Panc1 (cell line): ENCODE results near the gene HPDL. TPM values are rescaled to one million over a fixed set of nuclear protein-coding genes. Genes with fewer than 3 reads are reported as not detected.
A peak's percentile ranks its signal among the peaks of the same experiment; 100 is the strongest.

Source experiments
- ATAC-seq: fragments of 200-7000 bp; cut with Tn5 transposase; 2 replicates; pipeline ENCODE4 v1.9.1; 2020; ENCODE audit warnings: mild to moderate bottlenecking, moderate library complexity
- BruUV-seq: library from RNA; stranded (reverse); fragments of 400-500 nt; replicated peaks from 2 replicates; lab custom pipeline; 2021; lab: Mats Ljungman, UMichigan
- CTCF ChIA-PET: fragments of 300-600 bp; sonication (Branson Sonifier 250); formaldehyde crosslinking; loops from one replicate; lab custom pipeline; 2022; ENCODE audit warnings: antibody characterized with exemption; lab: Charles Lee
- POLR2A ChIA-PET: fragments of 300-600 bp; sonication (Branson Sonifier 250); formaldehyde crosslinking; loops from one replicate; lab custom pipeline; 2022; ENCODE audit warnings: antibody characterized with exemption; lab: Charles Lee
- DNase-seq: peaks from one replicate; pipeline ENCODE4 v3.0.0-alpha.2; 2010; ENCODE audit warnings: low read depth, low spot score
- H3K27ac ChIP-seq: 2 replicates; pipeline ENCODE4 v1.5.1; 2011; ENCODE audit warnings: mild to moderate bottlenecking, low read length, inconsistent platforms
- H3K27me3 ChIP-seq: fragments of 200-500 bp; sonication (Bioruptor generic); 2 replicates; pipeline ENCODE4 v1.6.0; 2014; ENCODE audit warnings: low read length, inconsistent platforms; ENCODE audit not compliant: control insufficient read depth, insufficient read depth
- H3K36me3 ChIP-seq: fragments of 200-500 bp; sonication (Bioruptor generic); 2 replicates; pipeline ENCODE4 v1.5.1; 2014; ENCODE audit warnings: inconsistent platforms, mild to moderate bottlenecking, low read length, moderate library complexity; ENCODE audit not compliant: control insufficient read depth, insufficient read depth
- H3K4me1 ChIP-seq: 2 replicates; pipeline ENCODE4 v1.5.1; 2011; ENCODE audit warnings: inconsistent platforms, mild to moderate bottlenecking, low read length, moderate library complexity; ENCODE audit not compliant: control insufficient read depth, insufficient read depth
- H3K4me3 ChIP-seq, 2 experiments: 2 replicates each; pipeline ENCODE4 v1.5.1; 2011 to 2012; ENCODE audit warnings: low read depth in 2 of 2, low read length in 2 of 2, mild to moderate bottlenecking in 2 of 2, inconsistent platforms in 1 of 2, moderate library complexity in 1 of 2
- H3K9me3 ChIP-seq: fragments of 200-500 bp; sonication (Bioruptor generic); 2 replicates; pipeline ENCODE4 v1.5.1; 2014; ENCODE audit warnings: low read depth, mild to moderate bottlenecking, inconsistent platforms, low read length, moderate library complexity; ENCODE audit not compliant: control insufficient read depth, insufficient read depth
- POLR2AphosphoS5 ChIP-seq: IDR thresholded peaks from 2 replicates; pipeline ENCODE4 v1.6.1; 2012; ENCODE audit warnings: mild to moderate bottlenecking, low read depth, low read length, moderate library complexity
- SIN3A ChIP-seq: IDR thresholded peaks from 2 replicates; pipeline ENCODE4 v1.6.1; 2012; ENCODE audit warnings: low read depth, mild to moderate bottlenecking, low read length, moderate library complexity, borderline replicate concordance; ENCODE audit not compliant: insufficient read depth
- TCF7L2 ChIP-seq: IDR thresholded peaks from 2 replicates; pipeline ENCODE4 v1.6.1; 2011; ENCODE audit warnings: mild to moderate bottlenecking, low read depth, low read length, inconsistent platforms
- in situ Hi-C: cut with HindIII; loops from 2 replicates; pipeline ENCODE4 v1.10.0; 2016; ENCODE audit warnings: low sequenced_read_pairs, low pct_unique_long_range_greater_than_20kb
- intact Hi-C: fragments of 100-400 bp; cut with micrococcal nuclease; formaldehyde crosslinking; loops from one replicate; pipeline ENCODE4 v1.10.0; 2022; ENCODE audit not compliant: unreplicated experiment
- total RNA-seq: library from RNA; stranded (reverse); gene quantifications from one replicate; pipeline ENCODE4 v1.2.1, GENCODE V29; 2021; ENCODE audit not compliant: unreplicated experiment
- TF ChIP-seq, protein P1 (sequence below): fragments of 450-650 bp; IDR thresholded peaks from 2 replicates; pipeline ENCODE4 v1.5.1; 2017; ENCODE audit warnings: mild to moderate bottlenecking
- TF ChIP-seq, protein P2 (sequence below), 2 experiments: IDR thresholded peaks; 2 replicates each; pipeline ENCODE4 v1.6.1; 2011 to 2012; ENCODE audit warnings: low read depth in 2 of 2, control low read depth in 1 of 2, low read length in 1 of 2, mild to moderate bottlenecking in 1 of 2, moderate library complexity in 1 of 2; ENCODE audit not compliant: insufficient read depth in 1 of 2

HPDL gene
- total RNA-seq, 1 experiment from 2014 or later, result 1.9 TPM

DNA sequence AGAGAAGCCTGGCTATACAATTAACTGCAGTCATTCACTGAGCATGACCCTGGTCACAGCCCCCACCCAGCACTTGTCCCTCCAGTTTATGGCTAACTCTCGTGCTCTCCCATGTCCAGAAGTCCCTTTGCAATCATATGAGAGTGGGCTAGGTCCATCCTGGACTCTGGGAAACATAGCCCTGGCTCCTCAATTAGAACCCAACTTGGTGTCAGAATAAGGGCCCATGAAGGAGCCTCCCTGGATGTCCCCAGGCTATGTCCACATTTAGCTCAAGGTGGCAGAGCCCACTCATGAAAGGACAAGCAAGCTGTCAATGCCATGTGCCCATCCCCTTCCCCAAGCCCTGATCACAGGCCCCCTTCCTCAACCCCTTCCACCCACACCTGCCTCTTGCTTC is 27.4 kb upstream of the HPDL start:
- H3K9me3 ChIP-seq, result no peaks in the 10 kb centered on the region
- H3K4me1 ChIP-seq, result peaks cover 1% of the 10 kb centered on the region; the same call in 1 of the 2 replicates
- BruUV-seq, result no TSS peak
- ChIA-PET POLR2A (no interaction called here), CTCF (interaction anchor here (1.6 kb wide), 1 partner anchor 281 kb away, joined by 8 read pairs; no protein-coding TSS in a partner anchor)
- intact Hi-C loops, result loop anchor here (10.0 kb wide), 1 partner anchor 94 kb away; the partner anchor contains the start of gene ZSWIM5
- no peak for TF ChIP-seq TCF7L2
- TF ChIP-seq SIN3A, result no peak
- TF ChIP-seq, protein P1, sequence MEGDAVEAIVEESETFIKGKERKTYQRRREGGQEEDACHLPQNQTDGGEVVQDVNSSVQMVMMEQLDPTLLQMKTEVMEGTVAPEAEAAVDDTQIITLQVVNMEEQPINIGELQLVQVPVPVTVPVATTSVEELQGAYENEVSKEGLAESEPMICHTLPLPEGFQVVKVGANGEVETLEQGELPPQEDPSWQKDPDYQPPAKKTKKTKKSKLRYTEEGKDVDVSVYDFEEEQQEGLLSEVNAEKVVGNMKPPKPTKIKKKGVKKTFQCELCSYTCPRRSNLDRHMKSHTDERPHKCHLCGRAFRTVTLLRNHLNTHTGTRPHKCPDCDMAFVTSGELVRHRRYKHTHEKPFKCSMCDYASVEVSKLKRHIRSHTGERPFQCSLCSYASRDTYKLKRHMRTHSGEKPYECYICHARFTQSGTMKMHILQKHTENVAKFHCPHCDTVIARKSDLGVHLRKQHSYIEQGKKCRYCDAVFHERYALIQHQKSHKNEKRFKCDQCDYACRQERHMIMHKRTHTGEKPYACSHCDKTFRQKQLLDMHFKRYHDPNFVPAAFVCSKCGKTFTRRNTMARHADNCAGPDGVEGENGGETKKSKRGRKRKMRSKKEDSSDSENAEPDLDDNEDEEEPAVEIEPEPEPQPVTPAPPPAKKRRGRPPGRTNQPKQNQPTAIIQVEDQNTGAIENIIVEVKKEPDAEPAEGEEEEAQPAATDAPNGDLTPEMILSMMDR, result no peak
- TF ChIP-seq, protein P2, sequence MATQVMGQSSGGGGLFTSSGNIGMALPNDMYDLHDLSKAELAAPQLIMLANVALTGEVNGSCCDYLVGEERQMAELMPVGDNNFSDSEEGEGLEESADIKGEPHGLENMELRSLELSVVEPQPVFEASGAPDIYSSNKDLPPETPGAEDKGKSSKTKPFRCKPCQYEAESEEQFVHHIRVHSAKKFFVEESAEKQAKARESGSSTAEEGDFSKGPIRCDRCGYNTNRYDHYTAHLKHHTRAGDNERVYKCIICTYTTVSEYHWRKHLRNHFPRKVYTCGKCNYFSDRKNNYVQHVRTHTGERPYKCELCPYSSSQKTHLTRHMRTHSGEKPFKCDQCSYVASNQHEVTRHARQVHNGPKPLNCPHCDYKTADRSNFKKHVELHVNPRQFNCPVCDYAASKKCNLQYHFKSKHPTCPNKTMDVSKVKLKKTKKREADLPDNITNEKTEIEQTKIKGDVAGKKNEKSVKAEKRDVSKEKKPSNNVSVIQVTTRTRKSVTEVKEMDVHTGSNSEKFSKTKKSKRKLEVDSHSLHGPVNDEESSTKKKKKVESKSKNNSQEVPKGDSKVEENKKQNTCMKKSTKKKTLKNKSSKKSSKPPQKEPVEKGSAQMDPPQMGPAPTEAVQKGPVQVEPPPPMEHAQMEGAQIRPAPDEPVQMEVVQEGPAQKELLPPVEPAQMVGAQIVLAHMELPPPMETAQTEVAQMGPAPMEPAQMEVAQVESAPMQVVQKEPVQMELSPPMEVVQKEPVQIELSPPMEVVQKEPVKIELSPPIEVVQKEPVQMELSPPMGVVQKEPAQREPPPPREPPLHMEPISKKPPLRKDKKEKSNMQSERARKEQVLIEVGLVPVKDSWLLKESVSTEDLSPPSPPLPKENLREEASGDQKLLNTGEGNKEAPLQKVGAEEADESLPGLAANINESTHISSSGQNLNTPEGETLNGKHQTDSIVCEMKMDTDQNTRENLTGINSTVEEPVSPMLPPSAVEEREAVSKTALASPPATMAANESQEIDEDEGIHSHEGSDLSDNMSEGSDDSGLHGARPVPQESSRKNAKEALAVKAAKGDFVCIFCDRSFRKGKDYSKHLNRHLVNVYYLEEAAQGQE (IDR thresholded peaks at IDR 0.05; ENCODE audit: insufficient read depth in 1 of 2, low read depth in 2 of 2, low read length in 1 of 2), result no peak
- TF ChIP-seq POLR2AphosphoS5, result no peak
- in situ Hi-C loops, result no loop called here
- DNase-seq (no peak), ATAC-seq (no peak)
- H3K4me3 ChIP-seq, result no peak overlapping the region
- H3K27ac ChIP-seq, result no peak overlapping the region
- H3K36me3 ChIP-seq, result no peaks in the 10 kb centered on the region
- no peaks in the 10 kb centered on the region for H3K27me3 ChIP-seq

DNA sequence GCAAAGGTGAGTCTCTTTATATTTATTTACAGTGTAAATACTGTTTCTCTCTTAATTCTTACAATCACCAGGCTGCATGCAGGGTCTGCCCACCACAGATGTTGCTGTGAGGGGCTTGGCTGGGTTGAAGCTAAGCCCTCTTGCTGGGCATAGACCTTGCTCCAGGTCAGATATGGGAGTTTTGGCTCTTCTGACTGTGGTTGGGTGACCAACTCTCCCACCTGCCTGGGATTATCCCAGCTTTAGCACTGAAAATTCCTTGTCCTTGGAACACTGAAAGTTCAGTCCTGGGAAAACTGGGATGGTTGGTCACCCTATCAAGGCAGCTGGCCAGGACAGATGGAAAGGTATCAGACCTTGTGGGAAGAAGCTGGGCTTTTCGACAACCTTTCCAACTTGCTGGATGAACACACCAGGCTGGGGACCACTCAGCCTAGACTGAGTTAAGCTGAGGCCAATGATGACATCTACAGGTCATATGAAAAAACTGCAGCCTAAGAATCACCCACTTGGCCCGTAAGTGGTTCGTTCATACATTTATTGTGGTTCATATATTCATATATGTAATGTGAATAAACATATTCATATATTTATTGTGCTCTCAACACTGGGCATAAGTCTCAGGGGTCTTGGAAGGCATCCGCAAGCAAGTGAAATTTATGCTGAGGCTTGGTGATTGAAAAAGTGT is 26.6 kb upstream of the HPDL start:
- peaks cover 8% of the 10 kb centered on the region for H3K4me1 ChIP-seq
- no peak for TF ChIP-seq SIN3A
- TF ChIP-seq, protein P1, result peak; percentile 86
- CTCF ChIA-PET, result interaction anchor here (0.5 to 1.6 kb wide), 3 partner anchors 269 to 286 kb away, joined by 8 to 9 read pairs (median 9); no protein-coding TSS in a partner anchor
- intact Hi-C loops (loop anchor here (1.0 to 10.0 kb wide), 3 partner anchors 95 to 465 kb away; partner anchors contain the start of genes UROD and ZSWIM5), in situ Hi-C loops (no loop called here)
- no peak overlapping the region for H3K4me3 ChIP-seq
- no TSS peak for BruUV-seq
- no peaks in the 10 kb centered on the region for H3K36me3 ChIP-seq
- POLR2A ChIA-PET, result no interaction called here
- ATAC-seq, result peak; percentile 39; the same call in 1 of the 2 replicates
- no peaks in the 10 kb centered on the region for H3K9me3 ChIP-seq
- no peak overlapping the region for H3K27ac ChIP-seq
- DNase-seq, result peak; percentile 65
- H3K27me3 ChIP-seq, result no peaks in the 10 kb centered on the region
